Stimulated activated naive CD4-positive, alpha-beta T cell (primary cell): ENCODE results near the gene USP40.

Experiments
- DNase-seq, 6 experiments: peaks; one replicate each; lab custom pipeline; 2025; lab: John Stamatoyannopoulos, UW

USP40 gene

GRCh38 chr2:233492751-233493150 lies 73.8 kb downstream of the USP40 start:
- DNase-seq: no peak

- no peak for DNase-seq
Observed at GRCh38 chr2:233492078-233492477, 74.5 kb downstream of the USP40 start.

GRCh38 chr2:233491326-233491725 lies 75.3 kb downstream of the USP40 start:
- no peak for DNase-seq

- DNase-seq: no peak
Observed at GRCh38 chr2:233490831-233491230, 75.8 kb downstream of the USP40 start.

- DNase-seq: no peak
Observed at GRCh38 chr2:233489666-233490065, 76.9 kb downstream of the USP40 start.

- no peak for DNase-seq
Observed at GRCh38 chr2:233489143-233489542, 77.4 kb downstream of the USP40 start.

- no peak for DNase-seq
Observed at GRCh38 chr2:233487748-233488345, 78.7 kb downstream of the USP40 start.

- DNase-seq: no peak
Observed at GRCh38 chr2:233486778-233487552, 79.6 kb downstream of the USP40 start.

- DNase-seq: no peak
Observed at GRCh38 chr2:233486357-233486756, 80.2 kb downstream of the USP40 start.

- no peak for DNase-seq
Observed at GRCh38 chr2:233485726-233486125, 80.9 kb downstream of the USP40 start.

- no peak for DNase-seq
Observed at GRCh38 chr2:233482616-233483015, 84.0 kb downstream of the USP40 start.

- no peak for DNase-seq
Observed at GRCh38 chr2:233481368-233482142, 85.0 kb downstream of the USP40 start.

- no peak for DNase-seq
Observed at GRCh38 chr2:233480490-233481202, 85.9 kb downstream of the USP40 start.

- no peak for DNase-seq
Observed at GRCh38 chr2:233479616-233480489, 86.7 kb downstream of the USP40 start.

- no peak for DNase-seq
Observed at GRCh38 chr2:233477548-233478433, 88.8 kb downstream of the USP40 start.

- DNase-seq: no peak
Observed at GRCh38 chr2:233476651-233477547, 89.7 kb downstream of the USP40 start.

- no peak for DNase-seq
Observed at GRCh38 chr2:233476063-233476410, 90.5 kb downstream of the USP40 start.

- DNase-seq: no peak
Observed at GRCh38 chr2:233474308-233475160, 92.0 kb downstream of the USP40 start.
